SK-N-SH (cell line): ENCODE data around the gene RFC5. TPM values are rescaled to one million over a fixed set of nuclear protein-coding genes. Genes with fewer than 3 reads are reported as not detected.
"Not testable (repeated sequence)": the region's sequence is repeated elsewhere in the genome, so short reads cannot be mapped to it uniquely, and the experiment has no call there.

Source experiments
- CTCF ChIA-PET: fragments of 300-600, 350-600 bp; formaldehyde crosslinking; extraction: SDS; loops from one replicate; lab custom pipeline; 2021; lab: Yijun Ruan, JAX
- POLR2A ChIA-PET: fragments of 350-600 bp; sonication (Branson Sonifier 250); formaldehyde crosslinking; extraction: SDS; loops from one replicate; lab custom pipeline; 2020; ENCODE audit warnings: antibody characterized with exemption, inconsistent platforms; lab: Yijun Ruan, JAX
- DNase-seq: peaks from one replicate; pipeline ENCODE4 v3.0.0; 2012
- H2AFZ ChIP-seq: fragments of 200-600 bp; sonication (generic); 2 replicates; pipeline ENCODE4 v1.8.1; 2016; ENCODE audit warnings: antibody characterized with exemption, mild to moderate bottlenecking, low read depth
- H3F3A ChIP-seq: fragments of 200-600 bp; sonication (generic); replicated peaks from 2 replicates; pipeline ENCODE3; 2016; ENCODE audit warnings: antibody characterized with exemption, mild to moderate bottlenecking; ENCODE audit not compliant: insufficient read depth
- H3K27ac ChIP-seq, 2 experiments: fragments of 200-500 bp in 1 of 2; fragments of 200-600 bp in 1 of 2; sonication (Bioruptor generic) in 1 of 2; sonication (generic), shearing (Covaris generic) in 1 of 2; 2 replicates each; pipeline versions ENCODE4 v1.5.1 to v1.6.1; 2014 to 2016; ENCODE audit warnings: low read depth in 2 of 2, inconsistent platforms in 1 of 2, low read length in 1 of 2, mild to moderate bottlenecking in 1 of 2, mixed read lengths in 1 of 2
- H3K27me3 ChIP-seq: fragments of 200-600 bp; sonication (generic), shearing (Covaris generic); 2 replicates; pipeline ENCODE4 v1.6.1; 2016; ENCODE audit warnings: mixed run types; ENCODE audit not compliant: insufficient read depth
- H3K36me3 ChIP-seq, 2 experiments: fragments of 200-500 bp in 1 of 2; fragments of 200-600 bp in 1 of 2; sonication (Bioruptor generic) in 1 of 2; sonication (generic) in 1 of 2; replicated peaks in 1 of 2; 2 replicates each; pipeline versions ENCODE3 to v1.5.1; 2014 to 2016; ENCODE audit warnings: low read length in 1 of 2, mild to moderate bottlenecking in 1 of 2; ENCODE audit not compliant: insufficient read depth in 2 of 2, control insufficient read depth in 1 of 2
- H3K4me1 ChIP-seq, 2 experiments: fragments of 200-500 bp in 1 of 2; fragments of 200-600 bp in 1 of 2; sonication (Bioruptor generic) in 1 of 2; sonication (generic), shearing (Covaris generic) in 1 of 2; 2 replicates each; pipeline versions ENCODE4 v1.5.1 to v1.6.1; 2014 to 2016; ENCODE audit warnings: low read depth in 1 of 2, low read length in 1 of 2, mixed run types in 1 of 2; ENCODE audit not compliant: insufficient read depth in 2 of 2, control insufficient read depth in 1 of 2
- H3K4me2 ChIP-seq: fragments of 200-600 bp; sonication (generic), shearing (Covaris generic); 2 replicates; pipeline ENCODE4 v1.6.1; 2017; ENCODE audit warnings: mixed run types
- H3K4me3 ChIP-seq, 2 experiments: fragments of 200-500 bp in 1 of 2; fragments of 200-600 bp in 1 of 2; sonication (Bioruptor generic) in 1 of 2; sonication (generic), shearing (Covaris generic) in 1 of 2; 2 replicates each; pipeline versions ENCODE4 v1.5.1 to v1.8.1; 2014 to 2016; ENCODE audit warnings: low read depth in 2 of 2, inconsistent platforms in 1 of 2, low read length in 1 of 2, mild to moderate bottlenecking in 1 of 2, mixed read lengths in 1 of 2, moderate library complexity in 1 of 2
- H3K79me2 ChIP-seq: fragments of 200-600 bp; sonication (generic); 2 replicates; pipeline ENCODE4 v1.8.1; 2017; ENCODE audit warnings: mild to moderate bottlenecking; ENCODE audit not compliant: insufficient read depth
- H3K9ac ChIP-seq: fragments of 200-600 bp; sonication (generic); 2 replicates; pipeline ENCODE4 v1.6.1; 2017; ENCODE audit warnings: mixed run types
- H3K9me2 ChIP-seq: fragments of 200-600 bp; sonication (generic); 2 replicates; pipeline ENCODE4 v1.6.1; 2017; ENCODE audit warnings: mixed run types
- H3K9me3 ChIP-seq: fragments of 200-600 bp; sonication (generic); 2 replicates; pipeline ENCODE4 v1.6.1; 2017; ENCODE audit warnings: mixed run types, mild to moderate bottlenecking, moderate library complexity
- H4K20me1 ChIP-seq: fragments of 200-600 bp; sonication (generic); 2 replicates; pipeline ENCODE4 v1.6.1; 2017; ENCODE audit warnings: mild to moderate bottlenecking, mixed run types; ENCODE audit not compliant: insufficient read depth
- CHD2 ChIP-seq: fragments of 150-350 bp; IDR thresholded peaks from 2 replicates; pipeline ENCODE4 v1.6.1; 2018; ENCODE audit warnings: low read length; ENCODE audit not compliant: partially characterized antibody
- EP300 ChIP-seq, 2 experiments: IDR thresholded peaks; 2 replicates each; pipeline versions ENCODE4 v1.4.0 to v1.6.1; 2012; ENCODE audit warnings: borderline replicate concordance in 1 of 2, low read depth in 1 of 2, low read length in 1 of 2
- FOSL2 ChIP-seq: IDR thresholded peaks from 2 replicates; pipeline ENCODE4 v1.4.0; 2012; ENCODE audit warnings: low read depth, mild to moderate bottlenecking, moderate library complexity, borderline replicate concordance
- FOXJ3 ChIP-seq: sonication (generic); formaldehyde crosslinking; IDR thresholded peaks from 2 replicates; pipeline ENCODE4 v1.5.1; 2020; ENCODE audit warnings: mild to moderate bottlenecking, missing genetic modification reagents
- FOXM1 ChIP-seq: IDR thresholded peaks from 2 replicates; pipeline ENCODE4 v1.4.0; 2012; ENCODE audit warnings: low read depth, mild to moderate bottlenecking
- GABPA ChIP-seq: IDR thresholded peaks from 2 replicates; pipeline ENCODE4 v1.4.0; 2012; ENCODE audit warnings: low read depth, mild to moderate bottlenecking
- GATA2 ChIP-seq: sonication (generic); formaldehyde crosslinking; IDR thresholded peaks from 2 replicates; pipeline ENCODE4 v1.5.0; 2020; ENCODE audit warnings: mild to moderate bottlenecking, missing genetic modification reagents
- IRF3 ChIP-seq: fragments of 150-350 bp; IDR thresholded peaks from 2 replicates; pipeline ENCODE4 v1.6.1; 2016; ENCODE audit warnings: mild to moderate bottlenecking, low read depth, low read length
- JUND ChIP-seq: IDR thresholded peaks from 2 replicates; pipeline ENCODE4 v1.4.0; 2012
- MEF2A ChIP-seq: IDR thresholded peaks from 2 replicates; pipeline ENCODE4 v1.4.0; 2012; ENCODE audit warnings: low read depth, borderline replicate concordance
- MXI1 ChIP-seq: IDR thresholded peaks from 2 replicates; pipeline ENCODE4 v1.6.1; 2012; ENCODE audit warnings: mild to moderate bottlenecking, low read depth, low read length, improper control_type of control experiment
- PBX3 ChIP-seq: IDR thresholded peaks from 2 replicates; pipeline ENCODE4; 2012
- RFX5 ChIP-seq: IDR thresholded peaks from 2 replicates; pipeline ENCODE4 v1.6.1; 2012; ENCODE audit warnings: mild to moderate bottlenecking, improper control_type of control experiment, low read length
- SIN3A ChIP-seq: IDR thresholded peaks from 2 replicates; pipeline ENCODE4 v1.6.1; 2012; ENCODE audit warnings: low read depth, mild to moderate bottlenecking, low read length, moderate library complexity, borderline replicate concordance
- SMC3 ChIP-seq: IDR thresholded peaks from 2 replicates; pipeline ENCODE4 v1.6.1; 2012; ENCODE audit warnings: low read depth, low read length, improper control_type of control experiment
- TAF1 ChIP-seq: IDR thresholded peaks from 2 replicates; pipeline ENCODE4 v1.6.1; 2012; ENCODE audit warnings: low read depth, mild to moderate bottlenecking, low read length, moderate library complexity, borderline replicate concordance
- TCF12 ChIP-seq: IDR thresholded peaks from 2 replicates; pipeline ENCODE4 v1.4.0; 2012
- YY1 ChIP-seq: IDR thresholded peaks from 2 replicates; pipeline ENCODE4 v1.4.0; 2012; ENCODE audit warnings: low read depth, mild to moderate bottlenecking
- WGBS: methylation state at CpG from one replicate; pipeline ENCODE4 v1.1.6; 2017; ENCODE audit warnings: low lambda C conversion rate; 5-methylcytosine and 5-hydroxymethylcytosine counted together
- polyA plus RNA-seq, 3 experiments: library from polyadenylated mRNA; depleted of rRNA; stranded (reverse); fragments of >200 nt; gene quantifications; 2 replicates each; pipeline ENCODE4 v1.2.3, GENCODE V29; 2012
- TF ChIP-seq, protein P1 (sequence below): IDR thresholded peaks from 2 replicates; pipeline ENCODE4 v1.4.0; 2012; ENCODE audit warnings: low read depth, borderline replicate concordance
- TF ChIP-seq, protein P2 (sequence below): IDR thresholded peaks from 2 replicates; pipeline ENCODE4 v1.4.0; 2012; ENCODE audit warnings: low read depth

RFC5 gene
- polyA plus RNA-seq, 1 of the 3 experiments (the other 2 are of a cell fraction) = 15.3 TPM

- Histone ChIP-seq H3K4me2 (no peak overlapping the region), H3K9ac (no peak overlapping the region), H3K27ac (no peak overlapping the region), H2AFZ (no peak overlapping the region), H3K9me3 (no peaks in the 10 kb centered on the region), H3K27me3 (no peaks in the 10 kb centered on the region), H4K20me1 (no peaks in the 10 kb centered on the region), H3K79me2 (no peaks in the 10 kb centered on the region), H3F3A (peaks cover 2% of the 10 kb centered on the region), H3K4me3 (no peak overlapping the region), H3K4me1 (no peaks in the 10 kb centered on the region), H3K36me3 (peaks cover 0 to 18% of the 10 kb centered on the region in 2 experiments), H3K9me2 (no peaks in the 10 kb centered on the region)
- 93% methylated on average over 3 of the region's 3 CpGs for WGBS
- DNase-seq = no peak
- CTCF ChIA-PET = interaction anchor here (0.8 kb wide), 1 partner anchor 36 kb away, joined by 4 read pairs; no protein-coding TSS in a partner anchor
- POLR2A ChIA-PET = no interaction called here
- TF ChIP-seq MXI1 (no peak), FOSL2 (no peak), JUND (no peak), FOXM1 (no peak), MEF2A (no peak), FOXJ3 (no peak), CHD2 (no peak), YY1 (no peak), TCF12 (no peak), TAF1 (no peak), EP300 (IDR thresholded peaks at IDR 0.05; ENCODE audit: borderline replicate concordance in 1 of 2, low read depth in 1 of 2, low read length in 1 of 2) (no peak), PBX3 (no peak), SIN3A (no peak), GATA2 (no peak)
- TF ChIP-seq, protein P1, sequence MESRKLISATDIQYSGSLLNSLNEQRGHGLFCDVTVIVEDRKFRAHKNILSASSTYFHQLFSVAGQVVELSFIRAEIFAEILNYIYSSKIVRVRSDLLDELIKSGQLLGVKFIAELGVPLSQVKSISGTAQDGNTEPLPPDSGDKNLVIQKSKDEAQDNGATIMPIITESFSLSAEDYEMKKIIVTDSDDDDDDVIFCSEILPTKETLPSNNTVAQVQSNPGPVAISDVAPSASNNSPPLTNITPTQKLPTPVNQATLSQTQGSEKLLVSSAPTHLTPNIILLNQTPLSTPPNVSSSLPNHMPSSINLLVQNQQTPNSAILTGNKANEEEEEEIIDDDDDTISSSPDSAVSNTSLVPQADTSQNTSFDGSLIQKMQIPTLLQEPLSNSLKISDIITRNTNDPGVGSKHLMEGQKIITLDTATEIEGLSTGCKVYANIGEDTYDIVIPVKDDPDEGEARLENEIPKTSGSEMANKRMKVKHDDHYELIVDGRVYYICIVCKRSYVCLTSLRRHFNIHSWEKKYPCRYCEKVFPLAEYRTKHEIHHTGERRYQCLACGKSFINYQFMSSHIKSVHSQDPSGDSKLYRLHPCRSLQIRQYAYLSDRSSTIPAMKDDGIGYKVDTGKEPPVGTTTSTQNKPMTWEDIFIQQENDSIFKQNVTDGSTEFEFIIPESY = no peak
- TF ChIP-seq, protein P2, sequence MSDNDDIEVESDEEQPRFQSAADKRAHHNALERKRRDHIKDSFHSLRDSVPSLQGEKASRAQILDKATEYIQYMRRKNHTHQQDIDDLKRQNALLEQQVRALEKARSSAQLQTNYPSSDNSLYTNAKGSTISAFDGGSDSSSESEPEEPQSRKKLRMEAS = no peak
Observed at GRCh38 chr12:118070650-118071049, 54.1 kb downstream of the RFC5 start.

GRCh38 chr12:118073768-118074167 lies 57.3 kb downstream of the RFC5 start:
- no peak overlapping the region for H3K4me2 ChIP-seq
- no peak for DNase-seq
- no peaks in the 10 kb centered on the region for H3K9me3 ChIP-seq
- H2AFZ ChIP-seq = no peak overlapping the region
- WGBS = 97% methylated on average over 4 of the region's 4 CpGs
- no peak overlapping the region for H3K27ac ChIP-seq
- ChIA-PET POLR2A (no interaction called here), CTCF (interaction anchor here (1.1 kb wide), 1 partner anchor 10 kb away, joined by 3 read pairs; no protein-coding TSS in a partner anchor)
- H3K27me3 ChIP-seq = no peaks in the 10 kb centered on the region
- H3K9ac ChIP-seq = no peak overlapping the region
- H3K4me1 ChIP-seq = no peaks in the 10 kb centered on the region
- H3K79me2 ChIP-seq = no peaks in the 10 kb centered on the region
- TF ChIP-seq SMC3 = no peak
- no peak for TF ChIP-seq RFX5
- TF ChIP-seq IRF3 = no peak
- TF ChIP-seq PBX3 = no peak
- TF ChIP-seq GABPA = no peak
- no peak for TF ChIP-seq FOXM1
- H3K9me2 ChIP-seq = no peaks in the 10 kb centered on the region
- no peaks in the 10 kb centered on the region for H3F3A ChIP-seq
- H4K20me1 ChIP-seq = no peaks in the 10 kb centered on the region
- H3K36me3 ChIP-seq = peaks cover 0 to 17% of the 10 kb centered on the region in 2 experiments
- H3K4me3 ChIP-seq = no peak overlapping the region

- DNase-seq, H3K9ac ChIP-seq, H3F3A ChIP-seq, H3K4me3 ChIP-seq, H3K4me1 ChIP-seq, H3K79me2 ChIP-seq, POLR2A ChIA-PET, H3K9me2 ChIP-seq, H3K4me2 ChIP-seq, H3K27me3 ChIP-seq, H3K9me3 ChIP-seq, H4K20me1 ChIP-seq, H2AFZ ChIP-seq, CTCF ChIA-PET, H3K27ac ChIP-seq: not testable (repeated sequence)
- WGBS = 95% methylated on average over 9 of the region's 9 CpGs
- H3K36me3 ChIP-seq = peaks cover 7 to 14% of the 10 kb centered on the region in 2 experiments
Observed at GRCh38 chr12:118081521-118081920, 65.0 kb downstream of the RFC5 start.
